ENCODE results near the gene VDAC1.
A peak's percentile ranks its signal among the peaks of the same experiment; 100 is the strongest.
"Not testable (repeated sequence)": the region's sequence is repeated elsewhere in the genome, so short reads cannot be mapped to it uniquely, and the experiment has no call there.

Gene VDAC1

GRCh38 chr5:133959643-133960042, 45.1 kb downstream of the VDAC1 start:
- no peak overlapping the region for H3K4me3 ChIP-seq (ENCODE audit: low read length)
- peaks cover 25% of the 10 kb centered on the region for H3K36me3 ChIP-seq (ENCODE audit: insufficient read depth, low read length)
- peaks cover 18% of the 10 kb centered on the region for H3K4me1 ChIP-seq (ENCODE audit: control insufficient read depth, insufficient read depth, low read length)
- no peak overlapping the region for H3K4me2 ChIP-seq (ENCODE audit: low read length)
- H3K9ac ChIP-seq (ENCODE audit: low read depth, low read length) = no peak overlapping the region
- no peaks in the 10 kb centered on the region for H3K9me3 ChIP-seq (replicated peaks; ENCODE audit: low read length)
- H3K27me3 ChIP-seq (ENCODE audit: control insufficient read depth, insufficient read depth, low read length) = no peaks in the 10 kb centered on the region

- Histone ChIP-seq H3K4me1 (ENCODE audit: control insufficient read depth, insufficient read depth, low read length) (peaks cover 16% of the 10 kb centered on the region), H3K27me3 (ENCODE audit: control insufficient read depth, insufficient read depth, low read length) (no peaks in the 10 kb centered on the region), H3K9me3 (replicated peaks; ENCODE audit: low read length) (no peaks in the 10 kb centered on the region), H3K9ac (ENCODE audit: low read depth, low read length) (no peak overlapping the region), H3K4me3 (ENCODE audit: low read length) (no peak overlapping the region), H3K36me3 (ENCODE audit: insufficient read depth, low read length) (peaks cover 25% of the 10 kb centered on the region), H3K4me2 (ENCODE audit: low read length) (no peak overlapping the region)
Measured at GRCh38 chr5:133957591-133957990, 47.2 kb downstream of the VDAC1 start.

- peaks cover 15% of the 10 kb centered on the region for H3K4me1 ChIP-seq (ENCODE audit: control insufficient read depth, insufficient read depth, low read length)
- H3K9me3 ChIP-seq (replicated peaks; ENCODE audit: low read length) = no peaks in the 10 kb centered on the region
- peaks cover 25% of the 10 kb centered on the region for H3K36me3 ChIP-seq (ENCODE audit: insufficient read depth, low read length)
- no peak overlapping the region for H3K4me2 ChIP-seq (ENCODE audit: low read length)
- H3K9ac ChIP-seq (ENCODE audit: low read depth, low read length) = no peak overlapping the region
- no peak overlapping the region for H3K4me3 ChIP-seq (ENCODE audit: low read length)
- no peaks in the 10 kb centered on the region for H3K27me3 ChIP-seq (ENCODE audit: control insufficient read depth, insufficient read depth, low read length)
Measured at GRCh38 chr5:133957080-133957479, 47.7 kb downstream of the VDAC1 start.

DNA sequence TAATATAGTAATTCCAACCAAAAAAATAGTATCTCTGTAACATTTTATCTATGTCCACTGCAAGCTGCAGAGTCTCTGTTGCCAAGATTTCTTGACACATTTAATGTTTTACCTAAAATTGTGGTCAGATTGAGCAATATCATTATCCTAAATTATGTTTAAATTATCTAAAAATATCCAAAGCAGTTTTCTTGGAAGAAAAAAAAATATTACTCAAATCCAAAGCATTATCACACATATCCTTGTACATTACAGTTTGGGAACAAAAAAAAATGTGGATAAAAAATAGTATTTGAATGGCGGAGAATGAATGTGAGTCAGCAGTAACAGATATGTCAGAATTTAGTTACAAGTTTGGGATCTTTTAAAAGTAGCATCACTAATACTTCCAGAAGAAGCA, 48.6 kb downstream of the VDAC1 start:
- not testable (repeated sequence) for H3K9me3 ChIP-seq (replicated peaks; ENCODE audit: low read length); H3K27me3 ChIP-seq (ENCODE audit: control insufficient read depth, insufficient read depth, low read length); H3K9ac ChIP-seq (ENCODE audit: low read depth, low read length); H3K4me2 ChIP-seq (ENCODE audit: low read length); H3K4me3 ChIP-seq (ENCODE audit: low read length)
- Histone ChIP-seq H3K4me1 (ENCODE audit: control insufficient read depth, insufficient read depth, low read length) (peaks cover 13% of the 10 kb centered on the region), H3K36me3 (ENCODE audit: insufficient read depth, low read length) (peaks cover 25% of the 10 kb centered on the region)

GRCh38 chr5:133953568-133954145, 51.1 kb downstream of the VDAC1 start:
- Histone ChIP-seq H3K4me2 (ENCODE audit: low read length) (peak overlapping the region; percentile 27), H3K9me3 (replicated peaks; ENCODE audit: low read length) (no peaks in the 10 kb centered on the region)

DNA sequence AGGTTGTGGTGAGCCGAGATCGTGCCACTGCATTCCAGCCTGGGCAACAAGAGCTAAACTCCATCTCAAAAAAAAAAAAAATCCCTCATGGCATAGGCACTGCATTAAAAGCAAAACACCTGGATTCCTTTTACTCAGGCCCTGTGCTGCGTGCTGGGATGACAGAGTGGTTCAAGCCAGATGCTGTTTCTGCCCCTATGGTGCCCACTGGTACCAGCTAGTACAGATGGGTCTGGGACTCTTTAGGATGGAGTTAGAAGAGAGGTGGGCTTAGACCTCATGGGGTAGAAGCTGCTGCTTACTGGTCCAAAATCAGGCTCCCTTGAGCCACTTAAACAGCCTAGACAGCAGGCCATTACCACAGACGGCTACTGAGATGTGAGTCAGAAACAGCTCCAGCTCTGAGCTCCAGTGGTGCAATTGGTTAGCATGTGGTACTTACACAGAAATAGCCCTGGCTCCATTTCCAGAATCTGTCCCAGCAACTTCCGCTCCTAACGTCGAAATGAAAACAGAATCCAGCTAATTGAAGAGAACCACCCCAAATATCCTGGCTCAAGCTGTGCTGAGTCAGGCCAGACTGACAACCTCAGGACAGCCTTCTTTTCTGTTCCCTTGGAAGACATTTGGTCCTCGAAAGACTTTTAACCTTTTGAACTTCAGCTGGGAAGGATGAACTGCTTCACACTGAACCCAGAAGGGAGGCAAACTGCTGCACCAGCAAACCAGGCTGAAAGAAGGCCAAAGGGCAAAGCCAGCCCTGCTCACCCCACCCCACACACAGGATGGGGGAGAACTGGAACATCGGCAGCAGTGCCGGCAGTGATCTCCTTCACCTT, 51.8 kb downstream of the VDAC1 start:
- Histone ChIP-seq H3K27me3 (ENCODE audit: control insufficient read depth, insufficient read depth, low read length) (no peaks in the 10 kb centered on the region), H3K36me3 (ENCODE audit: insufficient read depth, low read length) (peaks cover 19% of the 10 kb centered on the region), H3K4me1 (ENCODE audit: control insufficient read depth, insufficient read depth, low read length) (peaks cover 13% of the 10 kb centered on the region), H3K4me3 (ENCODE audit: low read length) (no peak overlapping the region), H3K9me3 (replicated peaks; ENCODE audit: low read length) (no peaks in the 10 kb centered on the region), H3K4me2 (ENCODE audit: low read length) (peak overlapping the region; percentile 38), H3K9ac (ENCODE audit: low read depth, low read length) (no peak overlapping the region)

More at GRCh38 chr5:133953568-133954145, 51.1 kb downstream of the VDAC1 start:
- H3K9ac ChIP-seq (ENCODE audit: low read depth, low read length) = no peak overlapping the region
- no peak overlapping the region for H3K4me3 ChIP-seq (ENCODE audit: low read length)
- peaks cover 13% of the 10 kb centered on the region for H3K4me1 ChIP-seq (ENCODE audit: control insufficient read depth, insufficient read depth, low read length)
- peaks cover 20% of the 10 kb centered on the region for H3K36me3 ChIP-seq (ENCODE audit: insufficient read depth, low read length)
- no peaks in the 10 kb centered on the region for H3K27me3 ChIP-seq (ENCODE audit: control insufficient read depth, insufficient read depth, low read length)

- Histone ChIP-seq H3K9me3 (replicated peaks; ENCODE audit: low read length) (no peaks in the 10 kb centered on the region), H3K36me3 (ENCODE audit: insufficient read depth, low read length) (peaks cover 7% of the 10 kb centered on the region), H3K27me3 (ENCODE audit: control insufficient read depth, insufficient read depth, low read length) (no peaks in the 10 kb centered on the region), H3K9ac (ENCODE audit: low read depth, low read length) (no peak overlapping the region), H3K4me2 (ENCODE audit: low read length) (no peak overlapping the region), H3K4me1 (ENCODE audit: control insufficient read depth, insufficient read depth, low read length) (peaks cover 13% of the 10 kb centered on the region), H3K4me3 (ENCODE audit: low read length) (no peak overlapping the region)
Measured at GRCh38 chr5:133950821-133951612, 53.8 kb downstream of the VDAC1 start.

GRCh38 chr5:133948721-133949120, 56.1 kb downstream of the VDAC1 start:
- Histone ChIP-seq H3K4me1 (ENCODE audit: control insufficient read depth, insufficient read depth, low read length) (peaks cover 13% of the 10 kb centered on the region), H3K27me3 (ENCODE audit: control insufficient read depth, insufficient read depth, low read length) (no peaks in the 10 kb centered on the region), H3K9me3 (replicated peaks; ENCODE audit: low read length) (no peaks in the 10 kb centered on the region), H3K4me2 (ENCODE audit: low read length) (no peak overlapping the region), H3K4me3 (ENCODE audit: low read length) (no peak overlapping the region), H3K9ac (ENCODE audit: low read depth, low read length) (no peak overlapping the region), H3K36me3 (ENCODE audit: insufficient read depth, low read length) (no peaks in the 10 kb centered on the region)

GRCh38 chr5:133947431-133947841, 57.3 kb downstream of the VDAC1 start:
- Histone ChIP-seq H3K4me1 (ENCODE audit: control insufficient read depth, insufficient read depth, low read length) (peaks cover 3% of the 10 kb centered on the region), H3K4me2 (ENCODE audit: low read length) (no peak overlapping the region), H3K9ac (ENCODE audit: low read depth, low read length) (no peak overlapping the region), H3K36me3 (ENCODE audit: insufficient read depth, low read length) (no peaks in the 10 kb centered on the region), H3K27me3 (ENCODE audit: control insufficient read depth, insufficient read depth, low read length) (no peaks in the 10 kb centered on the region), H3K4me3 (ENCODE audit: low read length) (no peak overlapping the region), H3K9me3 (replicated peaks; ENCODE audit: low read length) (no peaks in the 10 kb centered on the region)

GRCh38 chr5:133945568-133945967, 59.2 kb downstream of the VDAC1 start:
- Histone ChIP-seq H3K4me3 (ENCODE audit: low read length) (no peak overlapping the region), H3K4me1 (ENCODE audit: control insufficient read depth, insufficient read depth, low read length) (no peaks in the 10 kb centered on the region), H3K36me3 (ENCODE audit: insufficient read depth, low read length) (no peaks in the 10 kb centered on the region), H3K27me3 (ENCODE audit: control insufficient read depth, insufficient read depth, low read length) (no peaks in the 10 kb centered on the region), H3K9ac (ENCODE audit: low read depth, low read length) (no peak overlapping the region), H3K9me3 (replicated peaks; ENCODE audit: low read length) (no peaks in the 10 kb centered on the region), H3K4me2 (ENCODE audit: low read length) (no peak overlapping the region)

- no peaks in the 10 kb centered on the region for H3K9me3 ChIP-seq (replicated peaks; ENCODE audit: low read length)
- no peaks in the 10 kb centered on the region for H3K36me3 ChIP-seq (ENCODE audit: insufficient read depth, low read length)
- no peak overlapping the region for H3K9ac ChIP-seq (ENCODE audit: low read depth, low read length)
- no peak overlapping the region for H3K4me2 ChIP-seq (ENCODE audit: low read length)
- no peak overlapping the region for H3K4me3 ChIP-seq (ENCODE audit: low read length)
- no peaks in the 10 kb centered on the region for H3K27me3 ChIP-seq (ENCODE audit: control insufficient read depth, insufficient read depth, low read length)
- H3K4me1 ChIP-seq (ENCODE audit: control insufficient read depth, insufficient read depth, low read length) = no peaks in the 10 kb centered on the region
Measured at GRCh38 chr5:133944263-133945185, 60.3 kb downstream of the VDAC1 start.

Measured in skeletal muscle satellite cell (primary cell).